Measurements from ENCODE around the gene NEXN. TPM values are rescaled to one million over a fixed set of nuclear protein-coding genes. Genes with fewer than 3 reads are reported as not detected.

Gene NEXN
- total and polyA plus RNA-seq, 2 of the 8 experiments (the other 6 are each of a cell fraction or from before 2014, with no cell fraction given): 0.20 to 2.9 TPM

GRCh38 chr1:77942400-77943140, 54.1 kb downstream of the NEXN start:
- no peak overlapping the region for H3K9ac ChIP-seq (replicated peaks in 1 of 4; ENCODE audit: extremely low read depth in 1 of 4, low read depth in 3 of 4, low read length in 3 of 4)
- H2BK20ac ChIP-seq (ENCODE audit: low read length): no peak overlapping the region
- no peak overlapping the region for H2AFZ ChIP-seq (ENCODE audit: low read length)
- no peak overlapping the region for H2BK15ac ChIP-seq (ENCODE audit: low read length)
- CTCF ChIA-PET (ENCODE audit: partially characterized antibody): interaction anchor here (1.4 kb wide), 1 partner anchor 171 kb away, joined by 4 read pairs; no protein-coding TSS in a partner anchor
- no peak overlapping the region for H2BK12ac ChIP-seq (ENCODE audit: low read depth, low read length)
- FAIRE-seq (no peak), DNase-seq (ENCODE audit: low read depth in 1 of 2, low spot score in 2 of 2) (no peak)
- no peaks in the 10 kb centered on the region; the same call in 1 of the 2 replicates for H3K23me2 ChIP-seq (ENCODE audit: low read depth, low read length)
- H3K56ac ChIP-seq (replicated peaks; ENCODE audit: insufficient read length, low read depth, low read length): no peak overlapping the region
- H2AK5ac ChIP-seq (ENCODE audit: low read depth, low read length): no peak overlapping the region
- no peak overlapping the region for H2BK5ac ChIP-seq (ENCODE audit: low read depth, low read length)
- H3K36me3 ChIP-seq (ENCODE audit: control insufficient read depth in 2 of 4, insufficient read depth in 4 of 4, low read length in 3 of 4): peaks cover 2 to 58% (median 24%) of the 10 kb centered on the region in 4 experiments; a peak in 7 of 8 replicates
- 84% methylated on average over 4 of the region's 4 CpGs; no CpG with 5 or more reads in 1 of the 2 experiments for WGBS, 2 experiments (ENCODE audit: extremely low coverage in 1 of 2, insufficient coverage in 1 of 2, insufficient read length in 1 of 2, insufficient replicate concordance in 2 of 2, low coverage in 1 of 2, low lambda C conversion rate in 2 of 2, missing lambda C conversion rate in 1 of 2)
- no peaks in the 10 kb centered on the region for H3K27me3 ChIP-seq (replicated peaks in 1 of 4; ENCODE audit: control insufficient read depth in 3 of 4, extremely low read depth in 1 of 4, insufficient read depth in 3 of 4, low read length in 3 of 4)
- H4K20me1 ChIP-seq (replicated peaks in 1 of 2; ENCODE audit: control insufficient read depth in 1 of 2, insufficient read depth in 2 of 2, low read length in 2 of 2): peaks cover 0 to 4% of the 10 kb centered on the region in 2 experiments
- H4K91ac ChIP-seq (replicated peaks; ENCODE audit: insufficient read length, low read length): no peak overlapping the region
- H3K27ac ChIP-seq (ENCODE audit: low read depth, low read length): no peak overlapping the region
- H3K79me1 ChIP-seq (ENCODE audit: low read depth, low read length): no peaks in the 10 kb centered on the region
- H3K18ac ChIP-seq (ENCODE audit: extremely low read depth, low read length): no peak overlapping the region
- POLR2A ChIA-PET (ENCODE audit: partially characterized antibody): interaction anchor here (0.6 to 1.8 kb wide), 8 partner anchors 8 to 62 kb away, joined by 3 to 10 read pairs (median 3); partner anchors contain the start of genes DNAJB4 and FUBP1
- no peak overlapping the region for H4K8ac ChIP-seq (ENCODE audit: extremely low read depth, insufficient read depth, low read length)
- H4K5ac ChIP-seq (ENCODE audit: insufficient read length, low read depth, low read length): no peak overlapping the region
- no peak overlapping the region for H3K4me2 ChIP-seq (ENCODE audit: insufficient read depth in 1 of 2, low read depth in 2 of 2, low read length in 2 of 2)
- TF ChIP-seq CBX8 (IDR thresholded peaks at IDR 0.05; ENCODE audit: borderline replicate concordance, low read depth, low read length): no peak
- TF ChIP-seq GTF2F1 (IDR thresholded peaks at IDR 0.05; ENCODE audit: borderline replicate concordance, low read depth, low read length): no peak
- no peak for TF ChIP-seq SIN3A (conservative IDR thresholded peaks at IDR 0.05 in 1 of 2, IDR thresholded peaks at IDR 0.05 in 1 of 2; ENCODE audit: low read depth in 1 of 2, low read length in 2 of 2)
- no peak for TF ChIP-seq TEAD4 (IDR thresholded peaks at IDR 0.05; ENCODE audit: low read depth, low read length)
- no peak for TF ChIP-seq HDAC2 (IDR thresholded peaks at IDR 0.05; ENCODE audit: borderline replicate concordance in 1 of 2, low read depth in 2 of 2, low read length in 2 of 2)
- TF ChIP-seq SP2 (IDR thresholded peaks at IDR 0.05; ENCODE audit: low read length): no peak
- TF ChIP-seq EP300 (IDR thresholded peaks at IDR 0.05; ENCODE audit: borderline replicate concordance in 1 of 2, low read depth in 2 of 2, low read length in 2 of 2): no peak
- H3K4ac ChIP-seq (replicated peaks; ENCODE audit: insufficient read length, low read depth, low read length): no peak overlapping the region
- H3K4me3 ChIP-seq (ENCODE audit: extremely low read depth in 1 of 4, insufficient read depth in 2 of 4, low read depth in 3 of 4, low read length in 4 of 4): no peak overlapping the region
- H3K4me1 ChIP-seq (replicated peaks in 1 of 4; ENCODE audit: control insufficient read depth in 3 of 4, insufficient read depth in 4 of 4, low read length in 3 of 4): no peaks in the 10 kb centered on the region
- no peaks in the 10 kb centered on the region for H3K79me2 ChIP-seq (ENCODE audit: control insufficient read depth in 1 of 2, insufficient read depth in 2 of 2, low read length in 2 of 2)
- H3K23ac ChIP-seq (ENCODE audit: insufficient read length): no peak overlapping the region
- H2BK120ac ChIP-seq (replicated peaks; ENCODE audit: low read depth, low read length): no peak overlapping the region
- no peaks in the 10 kb centered on the region for H3K9me3 ChIP-seq (ENCODE audit: insufficient read depth in 2 of 2, low read depth in 1 of 2, low read length in 1 of 2)
- H3K14ac ChIP-seq (ENCODE audit: insufficient read length): no peak overlapping the region
